A549 (cell line): ENCODE data around the gene MAD1L1. TPM values are rescaled to one million over a fixed set of nuclear protein-coding genes. Genes with fewer than 3 reads are reported as not detected.

Source experiments
- ATAC-seq, 2 experiments: fragments of 200-7000 bp in 1 of 2; fragments of >200 bp in 1 of 2; cut with Nextera tagmentation in 1 of 2; cut with Tn5 transposase in 1 of 2; 3 replicates each; pipeline versions ENCODE4 v1.8.0 to v1.9.1; 2018 to 2020; ENCODE audit warnings: mild to moderate bottlenecking in 1 of 2, moderate library complexity in 1 of 2
- CTCF ChIA-PET: fragments of 300-600 bp; sonication (Branson Sonifier 250); formaldehyde crosslinking; extraction: SDS; loops from one replicate; lab custom pipeline; 2021; ENCODE audit warnings: antibody characterized with exemption, inconsistent platforms; lab: Yijun Ruan, JAX
- POLR2A ChIA-PET: fragments of 350-600 bp; formaldehyde crosslinking; extraction: SDS; loops from one replicate; lab custom pipeline; 2021; ENCODE audit warnings: antibody characterized with exemption, inconsistent platforms; lab: Yijun Ruan, JAX
- DNase-seq, 2 experiments: peaks; one replicate each; pipeline versions ENCODE4 v3.0.0 to v3.0.0-alpha.2; 2011 to 2016; ENCODE audit warnings: low read depth in 1 of 2, low spot score in 1 of 2
- FAIRE-seq: peaks from 2 replicates; lab custom pipeline; 2011; peaks lifted over from hg19 to GRCh38; lab: Jason Lieb, UNC
- H3K27ac ChIP-seq, 2 experiments: fragments of >200 bp; sonication (Bioruptor Twin); formaldehyde crosslinking; 3 replicates each; pipeline ENCODE4 v1.5.1; 2016 to 2017
- H3K4me1 ChIP-seq: fragments of >200 bp; sonication (Bioruptor Twin); formaldehyde crosslinking; 3 replicates; pipeline ENCODE4 v1.6.1; 2016
- H3K4me2 ChIP-seq: fragments of >200 bp; sonication (Bioruptor Twin); formaldehyde crosslinking; 3 replicates; pipeline ENCODE4 v1.6.1; 2016
- H3K4me3 ChIP-seq: fragments of >200 bp; sonication (Bioruptor Twin); formaldehyde crosslinking; 3 replicates; pipeline ENCODE4 v1.5.1; 2016
- H3K9me3 ChIP-seq: fragments of >200 bp; sonication (Bioruptor Twin); formaldehyde crosslinking; 3 replicates; pipeline ENCODE4 v1.6.1; 2016
- EHF ChIP-seq: fragments of 250-450 bp; sonication (Bioruptor Pico); IDR thresholded peaks from 2 replicates; pipeline ENCODE4 v1.5.0; 2020; ENCODE audit warnings: mild to moderate bottlenecking
- EHMT2 ChIP-seq: fragments of 200-600 bp; sonication (generic); IDR thresholded peaks from 2 replicates; pipeline ENCODE4 v1.6.1; 2016; ENCODE audit warnings: antibody characterized with exemption, low read depth, mild to moderate bottlenecking, moderate library complexity
- HDAC2 ChIP-seq: fragments of 200-600 bp; sonication (generic); IDR thresholded peaks from 2 replicates; pipeline ENCODE4 v1.6.1; 2016
- HOXA7 ChIP-seq: fragments of 250-450 bp; sonication (Bioruptor Pico); IDR thresholded peaks from 2 replicates; pipeline ENCODE4 v1.5.0; 2020; ENCODE audit warnings: mild to moderate bottlenecking, moderate library complexity
- JUN ChIP-seq, 2 experiments: fragments of >200 bp; sonication (Bioruptor Twin); formaldehyde crosslinking; IDR thresholded peaks; 2 replicates in 1 of 2; 3 replicates in 1 of 2; pipeline ENCODE4 v1.6.1; 2016 to 2017
- MAFK ChIP-seq: fragments of 450-650 bp; IDR thresholded peaks from 2 replicates; pipeline ENCODE4 v1.6.1; 2014; ENCODE audit not compliant: partially characterized antibody
- NFE2L2 ChIP-seq: fragments of 150-350 bp; conservative IDR thresholded peaks from 2 replicates; pipeline ENCODE4 v1.6.1; 2014; ENCODE audit warnings: low read length
- NR3C1 ChIP-seq: fragments of >200 bp; sonication (Bioruptor Twin); formaldehyde crosslinking; IDR thresholded peaks from 3 replicates; pipeline ENCODE4 v1.6.1; 2017
- PHF8 ChIP-seq: fragments of 200-600 bp; sonication (generic); IDR thresholded peaks from 2 replicates; pipeline ENCODE4 v1.6.1; 2016; ENCODE audit warnings: low read depth, mild to moderate bottlenecking, antibody characterized with exemption, moderate library complexity, borderline replicate concordance
- POLR2A ChIP-seq: IDR thresholded peaks from 2 replicates; pipeline ENCODE4 v1.6.1; 2012; ENCODE audit warnings: mild to moderate bottlenecking, low read length
- POLR2AphosphoS2 ChIP-seq: conservative IDR thresholded peaks from 2 replicates; pipeline ENCODE4 v1.6.1; 2012; ENCODE audit warnings: low read length, improper control_type of control experiment, inconsistent platforms
- RNF2 ChIP-seq: fragments of 200-600 bp; sonication (generic); IDR thresholded peaks from 2 replicates; pipeline ENCODE4 v1.6.1; 2016; ENCODE audit warnings: low read depth, mild to moderate bottlenecking, antibody characterized with exemption, moderate library complexity, borderline replicate concordance
- SMC3 ChIP-seq: fragments of >200 bp; sonication (Bioruptor Twin); formaldehyde crosslinking; IDR thresholded peaks from 3 replicates; pipeline ENCODE4 v1.6.1; 2018; ENCODE audit warnings: inconsistent platforms
- SREBF2 ChIP-seq: fragments of 450-650 bp; IDR thresholded peaks from 2 replicates; pipeline ENCODE4 v1.6.1; 2014; ENCODE audit warnings: mild to moderate bottlenecking, moderate library complexity
- ZFP36 ChIP-seq: fragments of 450-650 bp; IDR thresholded peaks from 2 replicates; pipeline ENCODE4 v1.6.1; 2014; ENCODE audit warnings: borderline replicate concordance; ENCODE audit not compliant: partially characterized antibody
- ZSCAN20 ChIP-seq: fragments of 250-450 bp; sonication (Bioruptor Pico); IDR thresholded peaks from 2 replicates; pipeline ENCODE4 v1.8.0; 2022; ENCODE audit warnings: mild to moderate bottlenecking, moderate library complexity
- WGBS: methylation state at CpG from one replicate; pipeline ENCODE4 v1.1.6; 2017; ENCODE audit errors: missing lambda C conversion rate; 5-methylcytosine and 5-hydroxymethylcytosine counted together
- polyA plus RNA-seq, 4 experiments: library from polyadenylated mRNA; depleted of rRNA in 3 of 4; stranded (reverse); fragments of >200 nt; fragmentation: RNase III in 1 of 4; extraction: RNeasy Plus Mini Kit Qiagen cat#74134 plus additional on column Dnase treatment in 1 of 4; gene quantifications; 2 replicates in 3 of 4; 3 replicates in 1 of 4; pipeline ENCODE4 v1.2.3, GENCODE V29; 2011 to 2017
- TF ChIP-seq, protein P1 (sequence below): IDR thresholded peaks from 2 replicates; pipeline ENCODE4 v1.6.1; 2012
- TF ChIP-seq, protein P2 (sequence below): fragments of 450-650 bp; IDR thresholded peaks from 2 replicates; pipeline ENCODE4 v1.6.1; 2014; ENCODE audit warnings: antibody characterized with exemption
- TF ChIP-seq, protein P3 (sequence below): fragments of >200 bp; sonication (Bioruptor Twin); formaldehyde crosslinking; IDR thresholded peaks from 3 replicates; pipeline ENCODE4 v1.6.1; 2016

The MAD1L1 gene
- polyA plus RNA-seq, 2 of the 4 experiments (the other 2 are of a cell fraction) = 13.6 to 16.6 TPM

DNA sequence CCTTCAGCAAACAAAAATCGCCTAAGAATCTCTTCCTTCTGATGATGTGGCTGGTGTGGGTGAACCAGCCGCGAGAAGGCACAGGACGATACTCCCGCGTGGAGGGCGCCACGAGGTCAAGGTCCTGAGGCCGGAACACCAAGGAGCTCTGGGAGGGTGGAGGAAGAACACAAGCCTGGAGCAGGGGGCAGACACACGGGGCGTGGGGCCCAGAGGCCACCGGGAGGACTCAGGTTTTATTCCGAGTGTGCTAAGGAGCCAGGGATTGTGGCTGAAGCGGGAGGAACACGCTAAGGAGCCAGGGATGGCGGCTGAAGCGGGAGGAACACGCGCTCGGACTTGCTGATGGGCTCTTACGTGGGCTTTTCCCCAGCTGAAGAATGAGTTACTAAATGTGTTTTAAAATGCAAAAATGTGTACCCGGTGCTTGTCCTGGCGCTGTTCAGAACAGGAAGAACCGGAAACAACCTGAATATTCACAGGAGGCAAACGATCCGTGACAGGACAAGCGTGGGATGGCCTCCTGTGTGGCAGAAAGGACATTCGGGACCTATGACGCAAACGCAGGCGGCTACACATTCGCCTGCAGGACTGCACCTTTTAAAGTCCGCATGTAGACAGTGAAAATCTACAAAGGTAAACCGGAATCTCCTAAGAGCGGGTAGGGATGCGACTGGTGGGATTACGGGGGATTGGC is 64.0 kb downstream of the MAD1L1 start:
- ChIA-PET POLR2A (no interaction called here), CTCF (interaction anchor here (0.8 kb wide), 1 partner anchor 594 kb away, joined by 3 read pairs; no protein-coding TSS in a partner anchor)
- ATAC-seq (no peak), DNase-seq (no peak), FAIRE-seq (no peak)
- H3K27ac ChIP-seq = no peak overlapping the region
- peaks cover 13% of the 10 kb centered on the region for H3K4me1 ChIP-seq
- no peak overlapping the region for H3K4me3 ChIP-seq
- H3K4me2 ChIP-seq = no peak overlapping the region
- TF ChIP-seq SREBF2 (no peak), EHMT2 (no peak), ZSCAN20 (CRISPR knock-in tag) (no peak), HDAC2 (no peak), RNF2 (no peak), POLR2AphosphoS2 (no peak)
- H3K9me3 ChIP-seq = no peaks in the 10 kb centered on the region
- WGBS = 95% methylated on average over 37 of the region's 37 CpGs

DNA sequence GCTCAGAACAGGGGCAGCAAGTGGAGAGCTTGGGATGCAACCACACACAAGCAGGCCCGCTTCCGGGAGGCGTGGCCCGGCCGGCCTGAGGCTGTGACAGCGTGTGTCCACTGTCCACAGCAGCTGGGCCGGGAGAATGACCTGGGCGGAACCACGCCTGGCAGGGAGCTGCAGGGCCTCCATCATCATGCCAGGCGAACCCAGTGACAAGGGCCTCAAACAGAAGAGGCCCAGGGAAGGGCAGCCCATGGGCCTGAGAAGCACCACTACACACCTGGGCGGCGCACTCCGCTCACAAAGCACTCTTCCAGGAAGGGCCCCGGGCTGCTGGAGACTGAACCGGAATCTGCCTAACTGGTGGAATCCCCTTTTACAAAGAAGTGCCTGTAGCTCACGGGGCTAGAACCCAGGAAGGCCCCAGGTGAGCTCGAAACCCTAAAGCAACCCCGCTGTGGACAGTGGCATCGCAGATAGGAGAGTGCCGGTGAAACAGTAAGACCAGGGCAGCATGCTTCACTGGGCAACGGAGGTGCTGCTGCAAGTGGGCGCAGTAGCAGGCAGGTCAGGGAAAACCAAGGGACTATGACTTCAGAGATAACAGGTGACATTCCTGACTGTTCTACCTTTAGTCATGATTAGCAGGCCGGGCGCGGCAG is 66.0 kb downstream of the MAD1L1 start:
- FAIRE-seq (no peak), DNase-seq (no peak)
- CTCF ChIA-PET = interaction anchor here (1.0 to 2.1 kb wide), 4 partner anchors 9 to 181 kb away, joined by 3 to 4 read pairs (median 4); no protein-coding TSS in a partner anchor
- H3K27ac ChIP-seq = no peak overlapping the region
- 89% methylated on average over 21 of the region's 25 CpGs for WGBS
- no peak overlapping the region for H3K4me3 ChIP-seq
- H3K4me2 ChIP-seq = no peak overlapping the region
- H3K9me3 ChIP-seq = no peaks in the 10 kb centered on the region
- peaks cover 15% of the 10 kb centered on the region for H3K4me1 ChIP-seq
- TF ChIP-seq, protein P1, sequence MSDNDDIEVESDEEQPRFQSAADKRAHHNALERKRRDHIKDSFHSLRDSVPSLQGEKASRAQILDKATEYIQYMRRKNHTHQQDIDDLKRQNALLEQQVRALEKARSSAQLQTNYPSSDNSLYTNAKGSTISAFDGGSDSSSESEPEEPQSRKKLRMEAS = no peak
- TF ChIP-seq, protein P2, sequence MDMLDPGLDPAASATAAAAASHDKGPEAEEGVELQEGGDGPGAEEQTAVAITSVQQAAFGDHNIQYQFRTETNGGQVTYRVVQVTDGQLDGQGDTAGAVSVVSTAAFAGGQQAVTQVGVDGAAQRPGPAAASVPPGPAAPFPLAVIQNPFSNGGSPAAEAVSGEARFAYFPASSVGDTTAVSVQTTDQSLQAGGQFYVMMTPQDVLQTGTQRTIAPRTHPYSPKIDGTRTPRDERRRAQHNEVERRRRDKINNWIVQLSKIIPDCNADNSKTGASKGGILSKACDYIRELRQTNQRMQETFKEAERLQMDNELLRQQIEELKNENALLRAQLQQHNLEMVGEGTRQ = no peak
- no peak for TF ChIP-seq JUN (IDR thresholded peaks at IDR 0.05)
- TF ChIP-seq, protein P3, sequence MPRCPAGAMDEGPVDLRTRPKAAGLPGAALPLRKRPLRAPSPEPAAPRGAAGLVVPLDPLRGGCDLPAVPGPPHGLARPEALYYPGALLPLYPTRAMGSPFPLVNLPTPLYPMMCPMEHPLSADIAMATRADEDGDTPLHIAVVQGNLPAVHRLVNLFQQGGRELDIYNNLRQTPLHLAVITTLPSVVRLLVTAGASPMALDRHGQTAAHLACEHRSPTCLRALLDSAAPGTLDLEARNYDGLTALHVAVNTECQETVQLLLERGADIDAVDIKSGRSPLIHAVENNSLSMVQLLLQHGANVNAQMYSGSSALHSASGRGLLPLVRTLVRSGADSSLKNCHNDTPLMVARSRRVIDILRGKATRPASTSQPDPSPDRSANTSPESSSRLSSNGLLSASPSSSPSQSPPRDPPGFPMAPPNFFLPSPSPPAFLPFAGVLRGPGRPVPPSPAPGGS = no peak
- no peak for TF ChIP-seq RNF2
- TF ChIP-seq EHMT2 = no peak
- TF ChIP-seq NFE2L2 = no peak
- no peak for TF ChIP-seq PHF8
- TF ChIP-seq ZFP36 = no peak
- TF ChIP-seq SMC3 = no peak
- no peak for TF ChIP-seq EHF (CRISPR knock-in tag)
- TF ChIP-seq, all 56 proteins: peak for 0
- no peak for ATAC-seq
- POLR2A ChIA-PET = no interaction called here

DNA sequence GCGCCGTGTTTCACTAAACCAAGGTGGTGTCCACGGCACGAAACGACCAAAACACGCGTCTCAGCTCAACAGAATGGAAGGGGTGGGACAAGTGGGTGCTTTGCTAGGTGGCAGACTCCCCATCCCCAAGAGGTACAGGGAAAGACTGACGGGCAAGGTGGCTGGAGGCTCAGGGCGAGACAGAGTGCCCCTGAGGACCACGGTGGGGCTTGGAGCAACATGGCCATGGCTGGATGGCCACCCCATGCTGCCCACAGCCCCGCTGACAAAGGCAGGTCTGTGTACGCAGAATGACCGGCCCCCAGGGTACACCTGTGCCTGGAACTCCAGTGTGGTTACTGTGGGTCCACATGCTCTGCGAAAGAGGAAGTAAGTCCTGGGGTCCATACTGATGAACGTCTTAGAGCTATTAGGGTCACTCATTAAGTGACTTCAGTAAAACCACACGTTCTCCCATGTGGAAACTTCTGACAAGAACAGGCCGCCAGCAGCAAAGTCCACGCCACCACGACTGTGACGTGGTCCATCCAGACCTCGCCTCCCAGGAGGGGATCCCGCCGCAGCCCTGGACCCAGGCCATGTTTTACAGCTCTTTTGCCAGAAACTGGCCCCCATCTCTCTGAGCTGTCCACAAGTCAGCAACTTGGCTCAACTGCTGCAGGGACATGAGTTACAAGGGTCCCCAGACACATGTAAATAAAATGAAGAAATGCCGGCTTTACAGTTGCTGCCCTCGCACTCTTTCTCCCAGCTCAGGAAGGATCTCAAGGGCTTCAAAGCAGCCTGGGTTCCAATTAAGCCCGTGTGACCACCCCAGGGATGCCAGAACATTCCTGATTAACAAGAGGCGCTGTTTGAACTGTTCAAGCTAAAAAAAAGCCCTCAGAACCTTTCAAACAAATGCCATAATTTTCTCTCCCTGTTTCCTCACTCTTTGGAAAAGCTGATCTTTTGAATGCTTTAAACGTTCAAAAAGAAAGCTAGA is 66.8 kb downstream of the MAD1L1 start:
- WGBS = 92% methylated on average over 28 of the region's 28 CpGs
- DNase-seq = no peak
- CTCF ChIA-PET = interaction anchor here (1.0 to 2.1 kb wide), 3 partner anchors 21 to 182 kb away, joined by 3 to 4 read pairs (median 4); no protein-coding TSS in a partner anchor
- POLR2A ChIA-PET = no interaction called here
- no peak for ATAC-seq
- no peak overlapping the region for H3K4me2 ChIP-seq
- no peak overlapping the region for H3K4me3 ChIP-seq
- FAIRE-seq = no peak
- TF ChIP-seq POLR2A (no peak), MAFK (no peak), NR3C1 (no peak), SMC3 (no peak), HOXA7 (CRISPR knock-in tag) (no peak), EHF (CRISPR knock-in tag) (no peak), RNF2 (no peak)
- H3K4me1 ChIP-seq = peaks cover 21% of the 10 kb centered on the region
- H3K27ac ChIP-seq = no peak overlapping the region
- H3K9me3 ChIP-seq = no peaks in the 10 kb centered on the region
